SK-N-SH treated with all-trans-retinoic acid at 6 μM for 48 hours (cell line): ENCODE measurements around the gene TMEM54.

Experiments used
- ARNTL ChIP-seq: fragments of 450-650 bp; formaldehyde crosslinking; IDR thresholded peaks from 2 replicates; pipeline ENCODE4 v1.5.0; 2020; ENCODE audit warnings: low read depth, mild to moderate bottlenecking, moderate library complexity, borderline replicate concordance
- GLIS3 ChIP-seq: fragments of 250-450 bp; sonication (Bioruptor Pico); IDR thresholded peaks from 2 replicates; pipeline ENCODE4 v1.5.0; 2020; ENCODE audit warnings: mild to moderate bottlenecking, moderate library complexity
- ISL1 ChIP-seq: fragments of 250-450 bp; sonication (Bioruptor Pico); IDR thresholded peaks from 2 replicates; pipeline ENCODE4 v2.1.2; 2022; ENCODE audit warnings: mild to moderate bottlenecking, moderate library complexity
- PATZ1 ChIP-seq: fragments of 250-450 bp; sonication (Bioruptor Pico); IDR thresholded peaks from 2 replicates; pipeline ENCODE4 v1.8.0; 2020; ENCODE audit warnings: mild to moderate bottlenecking, moderate library complexity, borderline replicate concordance
- PPARA ChIP-seq: fragments of 250-450 bp; sonication (Bioruptor Pico); IDR thresholded peaks from 2 replicates; pipeline ENCODE4 v1.5.0; 2020; ENCODE audit warnings: mild to moderate bottlenecking, borderline replicate concordance
- SNAI2 ChIP-seq: fragments of 250-450 bp; sonication (Bioruptor Pico); IDR thresholded peaks from 2 replicates; pipeline ENCODE4 v1.5.0; 2020; ENCODE audit warnings: mild to moderate bottlenecking, moderate library complexity
- TOX ChIP-seq: fragments of 250-450 bp; sonication (Bioruptor Pico); IDR thresholded peaks from 2 replicates; pipeline ENCODE4 v1.8.0; 2021; ENCODE audit warnings: mild to moderate bottlenecking, moderate library complexity, borderline replicate concordance
- ZC3H10 ChIP-seq: fragments of 250-450 bp; sonication (Bioruptor Pico); IDR thresholded peaks from 2 replicates; pipeline ENCODE4 v1.5.1; 2021; ENCODE audit warnings: mild to moderate bottlenecking, moderate library complexity
- ZFP3 ChIP-seq: fragments of 250-450 bp; sonication (Bioruptor Pico); IDR thresholded peaks from 2 replicates; pipeline ENCODE4 v1.5.0; 2020; ENCODE audit warnings: mild to moderate bottlenecking, moderate library complexity
- TF ChIP-seq, protein P1 (sequence below): fragments of 250-450 bp; sonication (Bioruptor Pico); IDR thresholded peaks from 2 replicates; pipeline ENCODE4 v1.5.1; 2020; ENCODE audit warnings: low read depth, mild to moderate bottlenecking, moderate library complexity

DNA sequence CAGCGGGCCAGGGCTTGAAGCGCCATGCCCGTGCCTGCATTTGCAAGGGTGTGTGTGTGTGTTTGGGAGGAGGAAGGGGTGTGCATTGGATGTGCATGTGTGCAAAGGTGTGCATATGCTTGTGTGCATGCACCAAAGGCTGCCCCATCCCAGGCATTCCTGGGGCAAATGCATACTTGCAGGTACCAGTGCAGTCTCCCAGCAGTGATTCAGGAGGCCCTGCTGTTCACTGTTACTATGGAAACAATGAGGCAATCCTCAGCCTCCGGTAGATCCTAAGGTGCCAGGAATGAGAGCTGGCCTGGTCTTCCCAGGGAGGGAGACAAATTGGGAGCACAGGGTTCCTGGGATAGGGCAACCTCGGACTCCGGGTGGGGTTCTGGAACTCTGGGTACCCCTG lies 23.0 kb downstream of the TMEM54 start:
- no peak for TF ChIP-seq PATZ1
- TF ChIP-seq SNAI2 (CRISPR knock-in tag), result no peak
- no peak for TF ChIP-seq ISL1 (CRISPR knock-in tag)
- no peak for TF ChIP-seq TOX
- TF ChIP-seq, protein P1, sequence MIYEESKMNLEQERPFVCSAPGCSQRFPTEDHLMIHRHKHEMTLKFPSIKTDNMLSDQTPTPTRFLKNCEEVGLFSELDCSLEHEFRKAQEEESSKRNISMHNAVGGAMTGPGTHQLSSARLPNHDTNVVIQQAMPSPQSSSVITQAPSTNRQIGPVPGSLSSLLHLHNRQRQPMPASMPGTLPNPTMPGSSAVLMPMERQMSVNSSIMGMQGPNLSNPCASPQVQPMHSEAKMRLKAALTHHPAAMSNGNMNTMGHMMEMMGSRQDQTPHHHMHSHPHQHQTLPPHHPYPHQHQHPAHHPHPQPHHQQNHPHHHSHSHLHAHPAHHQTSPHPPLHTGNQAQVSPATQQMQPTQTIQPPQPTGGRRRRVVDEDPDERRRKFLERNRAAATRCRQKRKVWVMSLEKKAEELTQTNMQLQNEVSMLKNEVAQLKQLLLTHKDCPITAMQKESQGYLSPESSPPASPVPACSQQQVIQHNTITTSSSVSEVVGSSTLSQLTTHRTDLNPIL, result no peak
- no peak for TF ChIP-seq GLIS3
- no peak for TF ChIP-seq ARNTL (CRISPR knock-in tag)
- no peak for TF ChIP-seq ZFP3
- no peak for TF ChIP-seq ZC3H10 (CRISPR knock-in tag)
- no peak for TF ChIP-seq PPARA (CRISPR knock-in tag)
